ENCODE results near the gene ANKRD13A.
"Not testable (repeated sequence)": the region's sequence is repeated elsewhere in the genome, so short reads cannot be mapped to it uniquely, and the experiment has no call there.

Gene ANKRD13A

DNA sequence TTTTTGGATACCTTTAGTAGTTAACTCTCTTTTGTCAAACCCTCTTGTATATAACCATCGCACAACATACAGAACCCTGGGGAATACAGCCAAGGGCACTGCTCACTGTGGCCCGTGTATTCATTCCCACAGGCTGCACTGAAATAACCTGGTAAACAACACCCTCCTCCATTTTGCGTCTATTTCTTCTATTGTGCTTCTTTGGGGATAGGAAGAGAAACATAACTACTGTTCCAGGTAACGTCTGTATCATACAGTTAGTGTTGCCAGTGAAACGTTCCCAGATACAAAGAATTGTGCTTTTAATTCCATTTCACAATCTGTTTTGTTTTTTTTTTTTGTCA is 39.5 kb downstream of the ANKRD13A start:
- Mint-ChIP-seq H3K9me3 (no peaks in the 10 kb centered on the region), H3K27ac (peak overlapping the region; percentile 94), H3K4me1 (ENCODE audit: low read depth) (peaks cover 46% of the 10 kb centered on the region), H3K27me3 (no peaks in the 10 kb centered on the region), H3K4me3 (no peak overlapping the region), H3K36me3 (ENCODE audit: low read depth) (peaks cover 85% of the 10 kb centered on the region)
- DNase-seq: no peak

DNA sequence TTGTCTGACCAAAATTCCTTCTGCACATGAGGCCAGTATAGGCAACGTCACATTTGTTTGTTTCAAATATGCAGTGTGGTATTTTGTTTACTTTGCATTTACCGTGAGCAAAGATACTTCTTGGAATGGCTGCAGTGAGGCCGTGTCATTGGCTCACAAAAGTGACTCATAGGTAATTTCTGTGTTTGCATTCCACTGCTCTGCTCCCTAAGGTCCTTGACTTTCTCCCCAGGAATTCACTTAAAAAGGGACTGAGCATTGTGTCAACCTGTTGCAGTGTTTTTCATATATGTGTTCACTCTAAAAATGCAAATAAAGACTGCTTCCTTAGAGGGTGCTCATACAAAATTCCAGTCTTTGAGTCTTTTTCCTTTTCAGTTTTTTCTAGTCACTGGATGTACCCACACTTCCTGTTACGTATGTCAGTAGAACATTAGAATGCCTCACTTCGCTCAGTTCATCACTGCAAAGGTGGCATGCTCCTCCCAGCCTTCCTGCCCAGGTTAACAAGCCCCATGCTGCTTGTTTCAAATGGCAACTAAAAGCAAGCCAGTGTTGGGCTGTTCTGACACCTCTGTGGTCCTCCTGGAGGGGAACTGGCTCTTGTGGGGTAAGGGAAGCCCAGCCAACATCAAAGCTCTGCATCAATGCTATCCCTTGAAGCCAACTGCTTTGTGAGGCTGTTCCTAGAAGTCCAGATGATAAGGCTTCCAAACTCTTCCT is 40.0 kb downstream of the ANKRD13A start:
- peaks cover 48% of the 10 kb centered on the region for H3K4me1 Mint-ChIP-seq (ENCODE audit: low read depth)
- no peak overlapping the region for H3K4me3 Mint-ChIP-seq
- H3K9me3 Mint-ChIP-seq: no peaks in the 10 kb centered on the region
- no peaks in the 10 kb centered on the region for H3K27me3 Mint-ChIP-seq
- H3K36me3 Mint-ChIP-seq (ENCODE audit: low read depth): peaks cover 84% of the 10 kb centered on the region
- DNase-seq: peak; percentile 41
- peak overlapping the region; percentile 94 for H3K27ac Mint-ChIP-seq

DNA sequence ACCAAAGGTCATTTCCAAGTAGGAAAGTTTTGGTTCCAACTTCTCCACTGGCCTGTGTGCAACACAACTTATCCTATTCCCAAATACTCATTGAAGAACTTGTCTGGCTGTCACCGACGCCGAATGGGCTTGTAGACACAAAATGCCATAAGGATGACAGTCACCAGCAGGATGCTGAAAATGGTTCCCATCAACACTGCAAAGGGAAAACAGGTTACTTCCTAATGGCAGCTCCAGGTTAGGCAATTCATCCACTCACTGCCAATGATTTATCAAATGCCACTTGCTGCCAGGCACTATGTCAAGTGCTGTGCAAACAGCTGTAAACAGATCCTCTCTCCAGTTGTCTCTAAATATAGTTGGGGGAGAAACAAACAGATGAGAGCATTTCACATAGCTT is 43.0 kb downstream of the ANKRD13A start:
- Mint-ChIP-seq H3K4me1 (ENCODE audit: low read depth) (peaks cover 54% of the 10 kb centered on the region), H3K27me3 (no peaks in the 10 kb centered on the region), H3K4me3 (no peak overlapping the region), H3K9me3 (no peaks in the 10 kb centered on the region), H3K36me3 (ENCODE audit: low read depth) (peaks cover 67% of the 10 kb centered on the region), H3K27ac (peak overlapping the region; percentile 71)
- no peak for DNase-seq

DNA sequence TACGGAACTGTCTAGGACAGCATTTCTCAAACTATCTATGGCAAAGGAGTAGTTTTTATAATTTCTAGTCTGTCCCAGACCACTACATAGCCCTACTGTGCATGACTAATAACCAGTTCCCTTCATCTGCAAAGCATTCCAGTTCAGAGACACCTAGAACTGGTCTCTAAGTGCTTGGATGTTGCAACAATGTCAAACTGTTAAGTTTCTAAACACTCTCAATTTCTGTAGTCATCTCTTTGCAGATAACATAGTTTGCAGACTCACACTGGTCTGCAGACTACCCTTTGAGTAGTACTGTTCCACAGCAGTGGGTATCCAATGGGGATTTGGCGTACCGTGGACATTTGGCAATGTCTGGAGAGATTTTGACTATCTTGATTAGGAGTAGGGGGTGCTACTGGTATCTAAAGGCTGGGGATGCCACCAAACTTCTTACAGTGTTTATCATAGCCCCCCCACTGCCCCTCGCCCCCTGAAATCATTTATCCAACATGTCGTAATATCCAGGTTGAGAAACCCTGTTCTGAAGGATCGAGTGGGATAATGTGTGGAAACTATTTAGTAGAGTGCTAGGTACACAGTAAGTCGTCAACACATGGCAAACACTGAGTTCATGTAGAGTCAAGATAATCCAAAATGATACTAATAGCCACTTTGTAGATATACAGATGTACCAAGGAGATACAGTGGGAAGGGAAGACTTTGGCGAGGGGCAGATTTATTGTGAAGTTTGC is 47.4 kb downstream of the ANKRD13A start:
- Mint-ChIP-seq H3K27ac (peak overlapping the region; percentile 97), H3K4me1 (ENCODE audit: low read depth) (peaks cover 49% of the 10 kb centered on the region), H3K9me3 (no peaks in the 10 kb centered on the region), H3K27me3 (no peaks in the 10 kb centered on the region), H3K4me3 (peak overlapping the region; percentile 85), H3K36me3 (ENCODE audit: low read depth) (peaks cover 40% of the 10 kb centered on the region)
- DNase-seq: no peak

DNA sequence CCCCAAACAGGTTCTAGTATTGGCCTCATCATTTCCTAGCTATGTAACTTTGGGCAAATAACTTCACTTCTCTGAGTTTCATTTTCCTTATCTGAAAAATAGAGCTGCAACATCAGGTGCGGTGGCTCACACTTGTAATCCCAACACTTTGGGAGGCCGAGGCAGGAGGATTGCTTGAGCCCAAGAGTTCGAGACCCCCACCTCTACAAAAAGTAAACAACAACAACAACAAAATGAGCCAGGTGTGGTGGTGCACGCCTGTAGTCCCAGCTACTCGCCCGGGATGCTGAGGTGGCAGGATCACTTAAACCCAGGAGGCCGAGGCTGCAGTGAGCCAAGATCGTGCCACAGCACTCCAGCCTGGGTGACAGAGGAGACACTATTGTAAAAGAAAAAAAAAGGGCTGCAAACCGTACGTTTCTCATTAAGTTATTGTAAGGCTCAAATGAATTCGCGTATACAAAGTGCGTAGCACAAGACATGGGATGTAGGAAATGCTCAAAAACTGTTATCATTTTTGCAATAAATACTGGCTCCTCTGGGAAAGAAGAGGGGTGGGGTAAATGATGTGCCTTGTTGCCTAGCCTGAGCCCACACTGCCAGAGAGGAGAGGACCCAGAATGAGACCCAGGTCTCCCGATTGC is 48.2 kb downstream of the ANKRD13A start:
- peaks cover 45% of the 10 kb centered on the region for H3K4me1 Mint-ChIP-seq (ENCODE audit: low read depth)
- no peaks in the 10 kb centered on the region for H3K9me3 Mint-ChIP-seq
- H3K27me3 Mint-ChIP-seq: no peaks in the 10 kb centered on the region
- peaks cover 32% of the 10 kb centered on the region for H3K36me3 Mint-ChIP-seq (ENCODE audit: low read depth)
- DNase-seq: no peak
- H3K4me3 Mint-ChIP-seq: peak overlapping the region; percentile 85
- H3K27ac Mint-ChIP-seq: peak overlapping the region; percentile 97

DNA sequence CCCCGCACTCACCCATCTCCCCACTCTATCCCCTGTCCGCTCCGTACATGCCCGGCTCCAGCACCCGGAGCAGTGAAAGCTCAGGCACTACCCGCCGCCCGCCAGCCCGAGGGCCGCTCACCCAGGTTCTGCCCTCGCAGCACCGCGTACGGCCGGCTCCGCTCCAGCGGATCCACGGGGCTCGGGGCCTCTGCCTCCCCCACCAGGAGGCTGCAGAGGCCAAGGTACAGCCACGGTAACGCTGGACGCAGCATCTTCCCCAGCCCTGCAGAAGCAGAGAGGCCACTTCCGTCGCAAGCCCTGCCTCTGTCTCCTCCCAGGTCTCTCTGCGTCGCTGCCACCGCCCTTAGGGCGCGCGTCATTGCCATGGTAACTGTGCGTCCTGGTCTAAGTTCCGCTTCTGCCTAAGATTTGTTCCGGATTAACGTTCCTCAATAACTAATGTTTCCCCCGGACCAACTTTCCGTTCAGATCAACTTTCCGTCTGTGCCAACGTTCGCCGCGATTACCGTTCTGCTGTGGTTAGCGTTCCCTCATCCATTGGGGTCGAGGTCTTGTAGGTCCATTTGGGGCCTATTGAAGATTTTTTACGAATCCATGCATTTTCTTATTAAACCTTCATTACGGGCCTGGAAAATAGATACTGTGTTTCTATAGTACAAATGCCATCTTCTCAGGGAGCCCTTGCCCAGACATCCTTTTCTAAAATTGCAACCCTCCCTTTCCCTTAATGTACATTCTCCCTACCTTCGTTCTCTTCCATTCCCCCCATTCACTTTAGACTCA is 49.2 kb downstream of the ANKRD13A start, which contains the start of gene C12orf76:
Gene C12orf76 (minus strand): TSS at position 281 of the 786 bp plus-strand sequence. CDS start 27 bp downstream, at position 254.
- peak; percentile 91 for DNase-seq
- Mint-ChIP-seq H3K27me3 (no peaks in the 10 kb centered on the region), H3K9me3 (no peaks in the 10 kb centered on the region), H3K4me1 (ENCODE audit: low read depth) (peaks cover 38% of the 10 kb centered on the region), H3K27ac (peak within 1 kb of the TSS; percentile 97), H3K36me3 (ENCODE audit: low read depth) (peaks cover 24% of the 10 kb centered on the region), H3K4me3 (peak within 1 kb of the TSS; percentile 85)

DNA sequence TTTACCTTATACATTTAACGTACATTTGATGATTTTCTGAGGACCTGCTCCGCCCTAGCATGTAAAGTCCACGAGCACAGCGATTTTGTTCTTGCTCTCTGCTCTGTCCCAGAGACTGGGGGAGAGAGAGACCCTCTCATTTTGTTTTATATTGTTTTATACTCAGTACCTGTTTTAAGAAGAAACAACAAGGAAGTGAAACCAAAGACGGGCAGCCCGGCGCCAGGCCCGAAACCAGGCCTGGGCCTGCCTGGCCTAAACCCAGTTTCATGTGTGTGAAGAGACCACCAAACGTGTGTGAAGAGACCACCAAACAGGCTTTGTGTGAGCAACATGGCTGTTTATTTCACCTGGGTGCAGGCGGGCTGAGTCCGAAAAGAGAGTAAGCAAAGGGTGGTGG is 49.8 kb downstream of the ANKRD13A start:
- DNase-seq, H3K9me3 Mint-ChIP-seq, H3K27me3 Mint-ChIP-seq: not testable (repeated sequence)
- peaks cover 19% of the 10 kb centered on the region for H3K36me3 Mint-ChIP-seq (ENCODE audit: low read depth)
- peak overlapping the region; percentile 85 for H3K4me3 Mint-ChIP-seq
- peak overlapping the region; percentile 97 for H3K27ac Mint-ChIP-seq
- peaks cover 38% of the 10 kb centered on the region for H3K4me1 Mint-ChIP-seq (ENCODE audit: low read depth)

DNA sequence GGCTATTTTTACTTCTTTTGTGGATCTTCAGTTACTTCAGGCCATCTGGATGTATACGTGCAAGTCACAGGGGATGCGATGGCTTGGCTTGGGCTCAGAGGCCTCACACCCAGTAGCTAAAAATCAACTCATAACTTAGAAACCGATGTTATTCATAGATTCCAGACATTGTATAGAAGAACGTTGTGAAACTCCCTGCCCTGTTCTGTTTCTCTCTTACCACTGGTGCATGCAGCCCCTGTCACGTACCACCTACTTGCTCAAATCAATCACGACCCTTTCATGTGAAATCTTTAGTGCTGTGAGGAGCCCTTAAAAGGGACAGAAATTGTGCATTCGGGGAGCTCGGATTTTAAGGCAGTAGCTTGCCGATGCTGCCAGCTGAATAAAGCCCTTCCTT is 50.4 kb downstream of the ANKRD13A start:
- Mint-ChIP-seq H3K4me1 (ENCODE audit: low read depth) (peaks cover 42% of the 10 kb centered on the region), H3K36me3 (ENCODE audit: low read depth) (peaks cover 16% of the 10 kb centered on the region), H3K4me3 (peak overlapping the region; percentile 85), H3K27ac (peak overlapping the region; percentile 97)
- DNase-seq, H3K27me3 Mint-ChIP-seq, H3K9me3 Mint-ChIP-seq: not testable (repeated sequence)

DNA sequence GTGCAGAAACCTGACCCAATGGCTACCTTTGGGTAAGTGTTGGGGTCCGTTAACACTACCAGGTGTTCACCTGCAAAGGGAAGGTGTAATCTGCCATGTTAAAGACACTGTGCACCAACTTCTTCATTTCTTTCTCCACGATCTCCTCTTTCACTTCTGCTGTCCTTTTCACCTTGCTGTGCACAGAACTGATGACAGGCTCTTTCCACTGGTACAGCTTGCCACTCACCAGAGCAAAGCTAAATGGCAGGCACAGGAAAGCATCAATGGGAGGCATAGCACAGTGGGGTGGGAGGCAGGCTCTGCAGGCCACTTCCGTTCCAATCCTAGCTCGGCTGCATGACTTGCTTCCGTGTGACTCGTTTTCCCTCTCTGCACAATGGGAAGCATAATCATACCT is 51.7 kb downstream of the ANKRD13A start:
- Mint-ChIP-seq H3K36me3 (ENCODE audit: low read depth) (peaks cover 13% of the 10 kb centered on the region), H3K4me3 (no peak overlapping the region), H3K27me3 (no peaks in the 10 kb centered on the region), H3K9me3 (no peaks in the 10 kb centered on the region), H3K4me1 (ENCODE audit: low read depth) (peaks cover 51% of the 10 kb centered on the region), H3K27ac (no peak overlapping the region)
- DNase-seq: no peak

DNA sequence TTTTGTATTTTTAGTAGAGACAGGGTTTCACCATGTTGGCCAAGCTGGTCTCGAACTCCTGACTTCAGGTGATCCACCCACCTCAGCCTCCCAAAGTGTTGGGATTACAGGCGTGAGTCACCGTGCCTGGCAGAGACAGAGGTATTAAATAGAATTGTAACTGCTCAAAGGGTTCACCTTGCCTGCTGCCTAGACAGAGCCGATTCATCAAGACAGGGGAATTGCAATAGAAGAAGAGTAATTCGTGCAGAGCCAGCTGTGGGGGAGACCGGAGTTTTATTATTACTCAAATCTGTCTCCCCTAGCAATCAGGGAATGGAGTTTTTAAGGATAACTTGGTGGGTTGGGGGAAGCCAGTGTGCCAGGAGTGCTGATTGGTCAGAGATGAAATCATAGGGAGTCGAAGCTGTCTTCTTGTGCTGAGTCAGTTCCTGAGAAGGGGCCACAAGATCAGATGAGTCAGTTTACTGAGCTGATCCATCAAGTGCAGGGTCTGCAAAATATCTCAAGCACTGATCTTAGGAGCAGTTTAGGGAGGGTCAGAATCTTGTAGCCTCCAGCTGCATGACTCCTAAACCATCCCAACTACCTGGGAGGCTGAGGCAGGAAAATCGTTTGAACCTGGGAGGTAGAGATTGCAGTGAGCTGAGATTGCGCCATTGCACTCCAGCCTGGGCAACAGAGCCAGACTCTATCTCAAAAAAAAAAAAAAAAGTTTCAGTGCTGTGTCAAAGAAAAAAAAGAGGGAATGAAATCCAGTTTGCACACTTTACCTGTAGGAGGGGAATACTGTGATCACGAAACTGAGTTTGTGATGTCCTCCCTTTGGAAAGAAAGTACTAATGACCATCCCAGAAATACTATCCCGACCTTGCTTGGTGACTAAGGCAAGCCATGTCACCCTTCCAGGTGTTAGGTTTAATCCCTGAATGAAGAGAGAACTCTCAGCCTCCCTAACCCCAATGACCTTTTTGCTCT is 56.4 kb downstream of the ANKRD13A start:
- Mint-ChIP-seq H3K4me1 (ENCODE audit: low read depth) (peaks cover 56% of the 10 kb centered on the region), H3K27ac (peak overlapping the region; percentile 96), H3K36me3 (ENCODE audit: low read depth) (peaks cover 12% of the 10 kb centered on the region), H3K4me3 (peak overlapping the region; percentile 11)
- not testable (repeated sequence) for H3K27me3 Mint-ChIP-seq, H3K9me3 Mint-ChIP-seq
- DNase-seq: peak; percentile 59

DNA sequence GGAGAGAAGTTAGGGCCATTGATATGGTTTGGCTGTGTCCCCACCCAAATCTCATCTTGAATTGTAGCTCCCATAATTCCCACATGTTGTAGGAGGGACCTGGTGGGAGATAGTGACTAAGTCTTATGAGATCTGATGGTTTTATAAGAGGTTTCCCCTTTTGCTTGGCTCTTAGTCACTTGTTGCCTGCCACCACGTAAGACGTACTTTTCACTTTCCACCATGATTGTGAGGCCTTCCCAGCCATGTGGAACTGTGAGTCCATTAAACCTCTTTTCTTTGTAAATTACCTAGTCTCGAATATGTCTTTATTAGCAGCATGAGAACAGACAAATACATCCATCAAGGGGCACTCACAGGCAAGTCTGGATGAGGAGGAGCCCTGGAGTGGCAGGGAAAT is 57.4 kb downstream of the ANKRD13A start:
- DNase-seq, H3K27me3 Mint-ChIP-seq, H3K9me3 Mint-ChIP-seq: not testable (repeated sequence)
- H3K4me1 Mint-ChIP-seq (ENCODE audit: low read depth): peaks cover 60% of the 10 kb centered on the region
- H3K27ac Mint-ChIP-seq: peak overlapping the region; percentile 96
- H3K36me3 Mint-ChIP-seq (ENCODE audit: low read depth): peaks cover 12% of the 10 kb centered on the region
- H3K4me3 Mint-ChIP-seq: peak overlapping the region; percentile 23

DNA sequence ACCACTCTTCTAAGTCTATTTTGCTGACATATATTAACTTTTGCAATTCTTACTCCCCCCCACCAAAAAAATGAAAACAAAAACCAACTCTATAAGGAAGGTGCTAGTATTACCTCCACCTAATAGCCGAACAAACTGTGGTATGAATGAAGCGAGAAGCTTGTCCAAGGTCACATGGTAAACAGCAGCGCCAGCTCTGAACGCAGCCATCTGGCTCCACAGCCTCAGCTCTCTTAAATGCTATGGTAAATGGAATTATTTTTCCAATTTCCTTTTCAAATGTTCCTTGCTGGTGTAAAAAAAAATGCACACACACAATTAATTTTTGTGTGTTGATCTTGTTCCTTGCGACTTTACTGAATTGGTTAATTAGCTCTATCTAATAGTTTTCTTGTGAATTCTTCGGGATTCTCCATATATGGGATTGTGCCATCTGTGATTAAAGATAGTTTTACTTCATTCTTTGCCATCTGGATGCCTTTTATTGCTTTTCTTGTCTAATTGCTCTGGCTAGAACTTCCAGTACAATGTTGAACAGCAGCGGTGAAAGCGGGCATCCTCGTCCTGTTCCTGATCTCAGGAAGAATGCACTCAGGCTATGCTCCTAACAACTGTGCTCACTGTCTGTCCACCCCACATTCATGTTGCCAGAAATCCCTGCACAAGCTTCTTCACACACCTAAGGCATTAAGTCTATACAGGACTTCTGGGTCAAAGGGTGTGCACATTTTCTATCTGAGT is 59.8 kb downstream of the ANKRD13A start:
- Mint-ChIP-seq H3K27ac (no peak overlapping the region), H3K9me3 (peaks cover 9% of the 10 kb centered on the region), H3K4me3 (no peak overlapping the region), H3K36me3 (ENCODE audit: low read depth) (peaks cover 12% of the 10 kb centered on the region), H3K4me1 (ENCODE audit: low read depth) (peaks cover 59% of the 10 kb centered on the region), H3K27me3 (no peaks in the 10 kb centered on the region)
- DNase-seq: no peak

DNA sequence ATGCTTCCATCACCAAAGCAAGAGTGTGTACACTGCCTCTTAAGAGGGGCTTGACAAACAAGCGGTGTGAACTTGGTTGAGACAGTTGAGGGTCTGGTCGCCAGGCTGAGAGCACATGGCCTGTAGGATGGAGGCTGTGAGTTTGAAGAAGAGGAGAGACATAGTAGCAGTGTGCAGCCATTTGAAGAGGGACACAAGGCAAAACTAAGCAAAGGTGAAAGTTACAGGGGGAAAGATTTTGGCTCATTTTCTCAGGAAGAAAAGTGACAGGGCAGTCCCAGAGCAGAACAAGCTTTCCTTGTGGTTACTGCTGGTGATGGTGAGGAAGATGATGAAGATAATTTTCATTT is 60.4 kb downstream of the ANKRD13A start:
- Mint-ChIP-seq H3K27ac (peak overlapping the region; percentile 47), H3K9me3 (peaks cover 9% of the 10 kb centered on the region), H3K27me3 (no peaks in the 10 kb centered on the region), H3K36me3 (ENCODE audit: low read depth) (peaks cover 12% of the 10 kb centered on the region), H3K4me1 (ENCODE audit: low read depth) (peaks cover 55% of the 10 kb centered on the region), H3K4me3 (no peak overlapping the region)
- DNase-seq: no peak
